Panc1 (cell line): ENCODE data around the gene GLIPR1L1.

Source experiments
- POLR2AphosphoS5 ChIP-seq: IDR thresholded peaks from 2 replicates; pipeline ENCODE4 v1.6.1; 2012; ENCODE audit warnings: mild to moderate bottlenecking, low read depth, low read length, moderate library complexity
- SIN3A ChIP-seq: IDR thresholded peaks from 2 replicates; pipeline ENCODE4 v1.6.1; 2012; ENCODE audit warnings: low read depth, mild to moderate bottlenecking, low read length, moderate library complexity, borderline replicate concordance; ENCODE audit not compliant: insufficient read depth
- TCF7L2 ChIP-seq: IDR thresholded peaks from 2 replicates; pipeline ENCODE4 v1.6.1; 2011; ENCODE audit warnings: mild to moderate bottlenecking, low read depth, low read length, inconsistent platforms
- TF ChIP-seq, protein P1 (sequence below): fragments of 450-650 bp; IDR thresholded peaks from 2 replicates; pipeline ENCODE4 v1.5.1; 2017; ENCODE audit warnings: mild to moderate bottlenecking
- TF ChIP-seq, protein P2 (sequence below), 2 experiments: IDR thresholded peaks; 2 replicates each; pipeline ENCODE4 v1.6.1; 2011 to 2012; ENCODE audit warnings: low read depth in 2 of 2, control low read depth in 1 of 2, low read length in 1 of 2, mild to moderate bottlenecking in 1 of 2, moderate library complexity in 1 of 2; ENCODE audit not compliant: insufficient read depth in 1 of 2

DNA sequence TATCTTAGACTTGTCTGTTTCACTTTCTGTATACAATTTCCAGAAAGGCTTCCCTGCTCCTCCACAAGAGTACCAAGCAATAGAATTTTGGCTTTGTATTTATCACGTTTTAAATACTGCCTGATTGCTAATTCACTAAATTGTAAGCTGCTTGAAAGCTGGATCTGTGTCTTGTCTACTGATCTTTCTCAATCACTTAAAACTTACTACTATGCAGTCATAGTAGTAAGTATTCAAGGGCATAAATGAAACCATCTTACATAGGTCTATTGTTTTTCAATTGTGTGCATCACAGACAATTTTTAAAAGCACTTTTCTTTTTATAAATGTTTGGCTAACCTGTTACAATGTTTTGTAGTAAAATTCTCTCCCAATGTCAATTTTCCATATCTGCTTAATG is 55.2 kb downstream of the GLIPR1L1 start:
- TF ChIP-seq, protein P1, sequence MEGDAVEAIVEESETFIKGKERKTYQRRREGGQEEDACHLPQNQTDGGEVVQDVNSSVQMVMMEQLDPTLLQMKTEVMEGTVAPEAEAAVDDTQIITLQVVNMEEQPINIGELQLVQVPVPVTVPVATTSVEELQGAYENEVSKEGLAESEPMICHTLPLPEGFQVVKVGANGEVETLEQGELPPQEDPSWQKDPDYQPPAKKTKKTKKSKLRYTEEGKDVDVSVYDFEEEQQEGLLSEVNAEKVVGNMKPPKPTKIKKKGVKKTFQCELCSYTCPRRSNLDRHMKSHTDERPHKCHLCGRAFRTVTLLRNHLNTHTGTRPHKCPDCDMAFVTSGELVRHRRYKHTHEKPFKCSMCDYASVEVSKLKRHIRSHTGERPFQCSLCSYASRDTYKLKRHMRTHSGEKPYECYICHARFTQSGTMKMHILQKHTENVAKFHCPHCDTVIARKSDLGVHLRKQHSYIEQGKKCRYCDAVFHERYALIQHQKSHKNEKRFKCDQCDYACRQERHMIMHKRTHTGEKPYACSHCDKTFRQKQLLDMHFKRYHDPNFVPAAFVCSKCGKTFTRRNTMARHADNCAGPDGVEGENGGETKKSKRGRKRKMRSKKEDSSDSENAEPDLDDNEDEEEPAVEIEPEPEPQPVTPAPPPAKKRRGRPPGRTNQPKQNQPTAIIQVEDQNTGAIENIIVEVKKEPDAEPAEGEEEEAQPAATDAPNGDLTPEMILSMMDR, result no peak
- TF ChIP-seq, protein P2, sequence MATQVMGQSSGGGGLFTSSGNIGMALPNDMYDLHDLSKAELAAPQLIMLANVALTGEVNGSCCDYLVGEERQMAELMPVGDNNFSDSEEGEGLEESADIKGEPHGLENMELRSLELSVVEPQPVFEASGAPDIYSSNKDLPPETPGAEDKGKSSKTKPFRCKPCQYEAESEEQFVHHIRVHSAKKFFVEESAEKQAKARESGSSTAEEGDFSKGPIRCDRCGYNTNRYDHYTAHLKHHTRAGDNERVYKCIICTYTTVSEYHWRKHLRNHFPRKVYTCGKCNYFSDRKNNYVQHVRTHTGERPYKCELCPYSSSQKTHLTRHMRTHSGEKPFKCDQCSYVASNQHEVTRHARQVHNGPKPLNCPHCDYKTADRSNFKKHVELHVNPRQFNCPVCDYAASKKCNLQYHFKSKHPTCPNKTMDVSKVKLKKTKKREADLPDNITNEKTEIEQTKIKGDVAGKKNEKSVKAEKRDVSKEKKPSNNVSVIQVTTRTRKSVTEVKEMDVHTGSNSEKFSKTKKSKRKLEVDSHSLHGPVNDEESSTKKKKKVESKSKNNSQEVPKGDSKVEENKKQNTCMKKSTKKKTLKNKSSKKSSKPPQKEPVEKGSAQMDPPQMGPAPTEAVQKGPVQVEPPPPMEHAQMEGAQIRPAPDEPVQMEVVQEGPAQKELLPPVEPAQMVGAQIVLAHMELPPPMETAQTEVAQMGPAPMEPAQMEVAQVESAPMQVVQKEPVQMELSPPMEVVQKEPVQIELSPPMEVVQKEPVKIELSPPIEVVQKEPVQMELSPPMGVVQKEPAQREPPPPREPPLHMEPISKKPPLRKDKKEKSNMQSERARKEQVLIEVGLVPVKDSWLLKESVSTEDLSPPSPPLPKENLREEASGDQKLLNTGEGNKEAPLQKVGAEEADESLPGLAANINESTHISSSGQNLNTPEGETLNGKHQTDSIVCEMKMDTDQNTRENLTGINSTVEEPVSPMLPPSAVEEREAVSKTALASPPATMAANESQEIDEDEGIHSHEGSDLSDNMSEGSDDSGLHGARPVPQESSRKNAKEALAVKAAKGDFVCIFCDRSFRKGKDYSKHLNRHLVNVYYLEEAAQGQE (IDR thresholded peaks at IDR 0.05; ENCODE audit: insufficient read depth in 1 of 2, low read depth in 2 of 2, low read length in 1 of 2), result no peak
- no peak for TF ChIP-seq SIN3A
- no peak for TF ChIP-seq POLR2AphosphoS5
- TF ChIP-seq TCF7L2, result no peak
